ENCODE data around the gene SLC17A9. TPM values are rescaled to one million over a fixed set of nuclear protein-coding genes. Genes with fewer than 3 reads are reported as not detected.

SLC17A9 gene
- total and polyA plus RNA-seq, 11 donors: 0.16 to 6.6 (median 0.85) TPM

GRCh38 chr20:62947532-62948300 lies 4.8 kb upstream of the SLC17A9 start:
- H3K9me3 ChIP-seq: peaks cover 0 to 5% (median 0%) of the 10 kb centered on the region in 12 donors
- no peak overlapping the region for H3K4me3 ChIP-seq
- ATAC-seq (no peak), DNase-seq (peak in 1 of 5 donors; percentile 13)
- TF ChIP-seq CTCF (IDR thresholded peaks at IDR 0.05): no peak
- no peak for TF ChIP-seq POLR2A (IDR thresholded peaks at IDR 0.05)
- H3K36me3 ChIP-seq: peaks cover 0 to 79% (median 69%) of the 10 kb centered on the region in 9 donors
- 93 to 96% (median 95%) methylated on average over 17 of the region's 17 CpGs for WGBS, 4 donors
- H3K27ac ChIP-seq: peak overlapping the region in 1 of 12 donors; percentile 2
- H3K27me3 ChIP-seq: no peaks in the 10 kb centered on the region
- intact Hi-C loops (cut with DNase I): no loop called here
- peaks cover 0 to 36% (median 18%) of the 10 kb centered on the region in 12 donors for H3K4me1 ChIP-seq

- intact Hi-C loops (cut with DNase I): no loop called here
- ATAC-seq: no peak
- Histone ChIP-seq H3K4me1 (peaks cover 3 to 43% (median 32%) of the 10 kb centered on the region in 12 donors), H3K27me3 (no peaks in the 10 kb centered on the region), H3K4me3 (no peak overlapping the region), H3K36me3 (peaks cover 0 to 63% (median 53%) of the 10 kb centered on the region in 9 donors), H3K9me3 (peaks cover 0 to 5% (median 0%) of the 10 kb centered on the region in 12 donors), H3K27ac (no peak overlapping the region)
- TF ChIP-seq CTCF (IDR thresholded peaks at IDR 0.05) (no peak), POLR2A (IDR thresholded peaks at IDR 0.05) (no peak)
- DNase-seq: no peak
- WGBS, 4 donors: 90 to 96% (median 95%) methylated on average over 6 of the region's 6 CpGs
Measured at GRCh38 chr20:62949153-62949821, 3.2 kb upstream of the SLC17A9 start.

- DNase-seq (no peak), ATAC-seq (no peak)
- WGBS, 4 donors: 89 to 94% (median 93%) methylated on average over 12 of the region's 12 CpGs
- H3K27me3 ChIP-seq: no peaks in the 10 kb centered on the region
- peaks cover 0 to 57% (median 47%) of the 10 kb centered on the region in 9 donors for H3K36me3 ChIP-seq
- peaks cover 0 to 5% (median 0%) of the 10 kb centered on the region in 12 donors for H3K9me3 ChIP-seq
- H3K4me3 ChIP-seq: no peak overlapping the region
- TF ChIP-seq POLR2A (IDR thresholded peaks at IDR 0.05): no peak
- TF ChIP-seq CTCF (IDR thresholded peaks at IDR 0.05): no peak
- intact Hi-C loops (cut with DNase I): no loop called here
- H3K27ac ChIP-seq: no peak overlapping the region
- H3K4me1 ChIP-seq: peaks cover 3 to 48% (median 36%) of the 10 kb centered on the region in 12 donors
Measured at GRCh38 chr20:62949962-62950361, 2.5 kb upstream of the SLC17A9 start.

- no peak for ATAC-seq
- peaks cover 3 to 52% (median 36%) of the 10 kb centered on the region in 12 donors for H3K4me1 ChIP-seq
- no peaks in the 10 kb centered on the region for H3K27me3 ChIP-seq
- intact Hi-C loops (cut with DNase I): no loop called here
- H3K4me3 ChIP-seq: no peak overlapping the region
- H3K27ac ChIP-seq: no peak overlapping the region
- TF ChIP-seq CTCF (IDR thresholded peaks at IDR 0.05) (no peak), POLR2A (IDR thresholded peaks at IDR 0.05) (no peak)
- H3K9me3 ChIP-seq: peaks cover 0 to 5% (median 0%) of the 10 kb centered on the region in 12 donors
- no peak for DNase-seq
- peaks cover 0 to 49% (median 39%) of the 10 kb centered on the region in 9 donors for H3K36me3 ChIP-seq
- 87 to 95% (median 93%) methylated on average over 7 to 8 of the region's 8 CpGs for WGBS, 4 donors
Measured at GRCh38 chr20:62950741-62951140, 1.8 kb upstream of the SLC17A9 start.

Data from heart left ventricle (tissue), 16 donors.